ENCODE results near the gene CCDC71. TPM values are rescaled to one million over a fixed set of nuclear protein-coding genes. Genes with fewer than 3 reads are reported as not detected.

CCDC71 gene
- total RNA-seq, 2 donors from 2014 or later = 16.7 to 25.2 TPM

DNA sequence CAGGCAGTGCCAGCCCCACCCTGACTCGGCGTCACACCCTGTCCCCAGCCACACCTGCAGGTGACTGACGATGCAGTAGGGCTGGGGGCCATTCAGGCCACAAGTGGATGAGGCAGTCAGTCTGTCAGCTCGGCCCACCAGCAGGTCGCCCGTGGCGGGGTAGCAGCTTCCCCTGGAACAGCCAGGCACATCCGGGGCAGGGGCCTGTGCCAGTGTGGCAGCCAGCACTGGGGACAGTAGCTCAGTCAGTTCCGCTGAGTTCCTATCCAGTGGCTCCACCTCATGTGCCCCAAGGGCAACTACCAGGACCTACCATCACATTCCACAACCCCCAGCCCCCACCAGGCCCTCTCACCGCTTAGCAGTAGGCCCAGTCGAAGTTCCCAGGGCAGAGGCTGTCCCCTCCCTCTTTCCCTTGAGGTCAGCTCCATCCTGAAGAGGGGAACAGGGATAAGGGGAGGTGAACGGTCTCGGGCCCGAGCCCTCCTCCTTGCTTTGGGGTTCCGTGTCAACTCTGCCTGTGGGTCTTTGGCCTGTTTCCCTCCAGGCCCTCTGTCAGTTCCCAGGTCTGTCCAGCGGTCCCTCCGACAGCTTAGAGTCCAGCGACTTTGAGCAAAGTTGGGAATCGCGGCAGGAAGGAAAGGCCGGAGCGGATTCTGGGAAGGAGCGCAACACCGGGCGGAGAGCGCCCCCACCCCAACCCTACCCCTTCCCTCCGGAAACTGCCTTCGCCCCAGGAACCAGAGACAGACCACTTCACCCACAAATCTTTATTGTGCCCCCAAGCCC lies 33.5 kb downstream of the CCDC71 start, which contains the start of gene LAMB2:
TSS of gene LAMB2 (minus strand) at position 614 of the 789 bp plus-strand sequence. CDS start at position 431, 183 bp downstream.
- Histone ChIP-seq H3K9me3 (no peaks in the 10 kb centered on the region), H3K36me3 (peaks cover 41% of the 10 kb centered on the region), H3K27ac (peak within 1 kb of the TSS; percentile 90 to 92), H3K4me1 (peaks cover 0 to 31% of the 10 kb centered on the region in 2 donors), H3K4me3 (peak within 1 kb of the TSS; percentile 67 to 78), H3K27me3 (no peaks in the 10 kb centered on the region)
- DNase-seq (ENCODE audit: low spot score) = peak; percentile 81
- TF ChIP-seq, protein P1, sequence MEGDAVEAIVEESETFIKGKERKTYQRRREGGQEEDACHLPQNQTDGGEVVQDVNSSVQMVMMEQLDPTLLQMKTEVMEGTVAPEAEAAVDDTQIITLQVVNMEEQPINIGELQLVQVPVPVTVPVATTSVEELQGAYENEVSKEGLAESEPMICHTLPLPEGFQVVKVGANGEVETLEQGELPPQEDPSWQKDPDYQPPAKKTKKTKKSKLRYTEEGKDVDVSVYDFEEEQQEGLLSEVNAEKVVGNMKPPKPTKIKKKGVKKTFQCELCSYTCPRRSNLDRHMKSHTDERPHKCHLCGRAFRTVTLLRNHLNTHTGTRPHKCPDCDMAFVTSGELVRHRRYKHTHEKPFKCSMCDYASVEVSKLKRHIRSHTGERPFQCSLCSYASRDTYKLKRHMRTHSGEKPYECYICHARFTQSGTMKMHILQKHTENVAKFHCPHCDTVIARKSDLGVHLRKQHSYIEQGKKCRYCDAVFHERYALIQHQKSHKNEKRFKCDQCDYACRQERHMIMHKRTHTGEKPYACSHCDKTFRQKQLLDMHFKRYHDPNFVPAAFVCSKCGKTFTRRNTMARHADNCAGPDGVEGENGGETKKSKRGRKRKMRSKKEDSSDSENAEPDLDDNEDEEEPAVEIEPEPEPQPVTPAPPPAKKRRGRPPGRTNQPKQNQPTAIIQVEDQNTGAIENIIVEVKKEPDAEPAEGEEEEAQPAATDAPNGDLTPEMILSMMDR (IDR thresholded peaks at IDR 0.05) = peak; percentile 14 to 34

DNA sequence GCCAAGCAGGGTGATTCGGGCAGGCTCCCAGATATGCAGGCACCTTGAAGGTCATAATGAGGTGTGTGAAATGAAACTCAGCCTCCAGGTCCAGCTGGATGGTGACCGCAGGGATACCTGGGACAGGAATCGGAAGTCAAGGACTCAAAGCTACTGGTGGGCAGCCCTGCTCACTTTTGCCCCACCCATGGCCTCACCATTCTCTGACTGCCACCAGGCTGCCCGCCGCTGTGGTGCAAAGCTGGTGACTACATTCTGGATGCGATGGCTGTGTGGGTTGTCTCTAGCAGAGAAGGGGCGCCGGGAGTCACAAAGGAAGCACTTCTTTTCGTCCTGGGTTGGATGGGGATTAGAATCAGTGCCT lies 34.1 kb downstream of the CCDC71 start:
- Histone ChIP-seq H3K9me3 (no peaks in the 10 kb centered on the region), H3K27ac (peak overlapping the region; percentile 90 to 92), H3K36me3 (peaks cover 44% of the 10 kb centered on the region), H3K4me3 (peak overlapping the region; percentile 67 to 78), H3K4me1 (peaks cover 0 to 31% of the 10 kb centered on the region in 2 donors), H3K27me3 (no peaks in the 10 kb centered on the region)
- no peak for DNase-seq (ENCODE audit: low spot score)
- TF ChIP-seq, protein P1 (IDR thresholded peaks at IDR 0.05) = no peak

DNA sequence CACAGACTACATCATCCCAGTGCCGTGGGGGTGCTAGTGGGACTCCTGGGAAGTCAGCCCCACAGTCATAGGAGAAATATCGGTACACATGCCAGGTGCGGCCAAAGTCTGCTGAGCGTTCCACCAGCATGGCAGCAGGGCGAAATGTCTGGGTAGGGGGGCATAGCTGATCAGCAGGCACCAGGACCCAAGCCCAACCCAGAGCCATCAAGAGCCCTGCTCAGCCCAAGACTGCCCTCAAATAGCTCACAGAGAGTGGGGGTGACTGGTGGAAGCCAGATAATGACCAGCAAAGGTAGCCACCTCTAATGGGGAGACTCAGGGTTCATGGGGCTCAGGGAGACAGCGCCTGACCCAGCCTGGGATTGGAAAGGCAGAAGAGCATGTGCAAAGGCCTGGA lies 34.6 kb downstream of the CCDC71 start:
- H3K9me3 ChIP-seq = no peaks in the 10 kb centered on the region
- TF ChIP-seq, protein P1 (IDR thresholded peaks at IDR 0.05) = no peak
- H3K27ac ChIP-seq = peak overlapping the region; percentile 90 to 92
- peaks cover 49% of the 10 kb centered on the region for H3K36me3 ChIP-seq
- no peak for DNase-seq (ENCODE audit: low spot score)
- peaks cover 0 to 31% of the 10 kb centered on the region in 2 donors for H3K4me1 ChIP-seq
- H3K4me3 ChIP-seq = peak overlapping the region; percentile 67 to 78
- H3K27me3 ChIP-seq = no peaks in the 10 kb centered on the region

DNA sequence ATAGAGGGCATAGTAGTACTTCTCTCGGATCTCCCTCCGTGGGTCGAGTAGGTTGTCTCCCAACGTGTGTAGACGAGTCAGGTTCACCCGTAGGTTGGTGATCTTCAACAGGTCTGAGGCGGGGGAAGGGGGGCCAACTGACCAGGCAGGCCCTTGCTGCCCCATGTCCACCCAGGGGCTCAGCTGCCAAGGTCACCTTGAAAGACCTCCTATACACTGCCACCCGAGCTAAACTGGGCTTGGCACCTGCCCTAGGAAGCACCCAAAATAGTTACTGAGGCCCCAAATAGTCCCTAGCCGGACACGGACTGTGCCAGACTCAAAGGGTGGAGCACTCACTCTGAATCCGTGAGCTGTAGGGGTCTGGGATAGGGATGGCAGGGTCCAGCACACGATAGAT lies 35.1 kb downstream of the CCDC71 start:
- TF ChIP-seq, protein P1 (IDR thresholded peaks at IDR 0.05) = no peak
- no peaks in the 10 kb centered on the region for H3K9me3 ChIP-seq
- peak overlapping the region; percentile 67 to 78 for H3K4me3 ChIP-seq
- peaks cover 0 to 31% of the 10 kb centered on the region in 2 donors for H3K4me1 ChIP-seq
- H3K27ac ChIP-seq = peak overlapping the region; percentile 90 to 92
- DNase-seq (ENCODE audit: low spot score) = no peak
- H3K36me3 ChIP-seq = peaks cover 54% of the 10 kb centered on the region
- H3K27me3 ChIP-seq = no peaks in the 10 kb centered on the region

DNA sequence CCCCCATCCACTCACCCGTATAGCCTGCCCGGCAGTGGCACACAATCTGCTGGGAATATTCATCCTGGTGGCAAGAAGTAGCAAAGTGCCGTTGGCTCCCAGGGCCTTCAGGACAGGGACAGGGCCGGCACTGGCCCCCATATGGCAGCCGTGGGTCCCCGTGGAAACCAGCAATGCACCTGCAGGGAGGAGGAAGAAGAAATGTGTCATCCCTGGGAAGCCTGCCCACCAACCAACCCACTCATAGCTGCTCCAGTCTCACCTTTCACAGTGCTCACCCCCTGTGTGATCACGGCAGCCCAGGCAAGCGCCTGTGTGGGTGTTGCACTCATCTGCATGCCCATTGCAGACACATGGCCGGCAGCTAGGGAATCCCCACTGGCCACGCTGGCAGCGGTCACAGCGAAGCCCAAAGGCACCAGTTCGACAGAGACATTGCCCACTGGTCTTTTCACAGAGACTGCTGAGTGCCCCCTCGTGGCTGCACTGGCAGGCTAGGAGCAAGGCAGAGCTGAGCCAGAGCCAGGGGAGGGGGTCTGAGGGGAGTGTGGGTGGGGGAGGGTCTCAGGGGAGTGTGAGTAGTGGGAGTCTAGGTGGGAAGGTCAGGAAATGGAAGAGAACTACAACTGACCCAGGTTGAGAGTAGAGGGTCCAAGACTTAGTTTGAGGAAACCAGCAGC lies 41.0 kb downstream of the CCDC71 start:
- Histone ChIP-seq H3K27me3 (no peaks in the 10 kb centered on the region), H3K4me3 (no peak overlapping the region), H3K9me3 (no peaks in the 10 kb centered on the region), H3K36me3 (peaks cover 89% of the 10 kb centered on the region), H3K27ac (no peak overlapping the region), H3K4me1 (peaks cover 0 to 11% of the 10 kb centered on the region in 2 donors)
- no peak for DNase-seq (ENCODE audit: low spot score)
- TF ChIP-seq, protein P1 (IDR thresholded peaks at IDR 0.05) = no peak

Measured in right atrium auricular region (tissue), 2 donors.